Heart left ventricle (tissue), 13 donors: Measurements from ENCODE around the gene DDOST.

Experiments used
- POLR2A ChIP-seq, 2 donors: fragments of 450-650 bp; IDR thresholded peaks; one replicate each; pipeline ENCODE4 v1.6.1; 2017; ENCODE audit warnings: antibody characterized with exemption in 2 of 2, mild to moderate bottlenecking in 2 of 2, moderate library complexity in 2 of 2
- TF ChIP-seq, protein P1 (sequence below), 12 donors: fragments of 200-600 bp; sonication (generic) in 4 of 12; IDR thresholded peaks; one replicate each; pipeline versions ENCODE4 v1.5.0 to v1.8.0; 2018 to 2022; ENCODE audit warnings: antibody characterized with exemption in 12 of 12, mild to moderate bottlenecking in 5 of 12
- donor health status: ischemic (EF 13 %, LVEDD 7.1; RV severe dilation, severe dysfunction).
- donor health status: DM: no; HTN: yes; CAD: no.
- donor health status: DM: no; HTN: no; CAD: no.
- donor health status: ischemic (EF 25% LVEDD 6.9; RV normal size, moderate dysfunction).
- donor health status: ischemic (EF 25% LVEDD 5.7; RV mildly dilated, moderate dysfunction).
- donor health status: ischemic (EF 35%, LVEDD 5.7; RV mildly dilated, moderate dysfunction).
- donor health status: nonischemic (EF 11% LVEDD 7.7; RV severe dilation, severe dysfunction).
- donor health status: DM: yes; HTN: yes; CAD: no.
- donor health status: PGD.
- donor health status: ischemic (EF 29% LVEDD 5.4; RV normal size, mild dysfunction).
- donor health status: nonischemic (EF 23%, LVEDD 6.1; RV moderate dilation, normal function).

DNA sequence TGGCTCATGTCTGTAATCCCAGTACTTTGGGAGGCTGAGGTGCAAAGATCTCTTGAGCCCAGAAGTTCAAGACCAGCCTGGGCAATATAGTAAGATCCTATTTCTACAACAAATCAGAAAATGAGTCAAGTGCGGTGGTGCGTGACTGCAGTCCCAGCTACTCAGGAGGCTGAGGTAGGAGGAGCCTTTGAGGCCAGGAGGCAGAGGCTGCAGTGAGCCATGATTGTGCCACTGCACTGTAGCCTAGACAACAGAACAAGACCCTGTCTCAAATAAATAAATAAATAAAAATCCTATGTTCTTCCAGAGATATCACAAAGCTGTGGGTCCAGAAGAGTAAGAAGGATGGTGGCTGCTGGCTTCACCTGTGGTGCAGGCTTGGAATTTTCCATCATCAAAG is 50.2 kb downstream of the DDOST start:
- TF ChIP-seq POLR2A (IDR thresholded peaks at IDR 0.05): no peak
- TF ChIP-seq, protein P1, sequence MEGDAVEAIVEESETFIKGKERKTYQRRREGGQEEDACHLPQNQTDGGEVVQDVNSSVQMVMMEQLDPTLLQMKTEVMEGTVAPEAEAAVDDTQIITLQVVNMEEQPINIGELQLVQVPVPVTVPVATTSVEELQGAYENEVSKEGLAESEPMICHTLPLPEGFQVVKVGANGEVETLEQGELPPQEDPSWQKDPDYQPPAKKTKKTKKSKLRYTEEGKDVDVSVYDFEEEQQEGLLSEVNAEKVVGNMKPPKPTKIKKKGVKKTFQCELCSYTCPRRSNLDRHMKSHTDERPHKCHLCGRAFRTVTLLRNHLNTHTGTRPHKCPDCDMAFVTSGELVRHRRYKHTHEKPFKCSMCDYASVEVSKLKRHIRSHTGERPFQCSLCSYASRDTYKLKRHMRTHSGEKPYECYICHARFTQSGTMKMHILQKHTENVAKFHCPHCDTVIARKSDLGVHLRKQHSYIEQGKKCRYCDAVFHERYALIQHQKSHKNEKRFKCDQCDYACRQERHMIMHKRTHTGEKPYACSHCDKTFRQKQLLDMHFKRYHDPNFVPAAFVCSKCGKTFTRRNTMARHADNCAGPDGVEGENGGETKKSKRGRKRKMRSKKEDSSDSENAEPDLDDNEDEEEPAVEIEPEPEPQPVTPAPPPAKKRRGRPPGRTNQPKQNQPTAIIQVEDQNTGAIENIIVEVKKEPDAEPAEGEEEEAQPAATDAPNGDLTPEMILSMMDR (IDR thresholded peaks at IDR 0.05): no peak
